K562 (cell line): ENCODE data around the gene ACSL3.
"Not testable (repeated sequence)": the region's sequence is repeated elsewhere in the genome, so short reads cannot be mapped to it uniquely, and the experiment has no call there.

Experiments
- ATF3 ChIP-seq, 2 experiments: fragments of 450-650 bp in 1 of 2; sonication (generic) in 1 of 2; formaldehyde crosslinking in 1 of 2; IDR thresholded peaks in 1 of 2; conservative IDR thresholded peaks in 1 of 2; 2 replicates each; pipeline versions ENCODE4 v1.6.1 to v1.8.1; 2016 to 2023; ENCODE audit warnings: mild to moderate bottlenecking in 2 of 2, moderate library complexity in 2 of 2, inconsistent platforms in 1 of 2, missing genetic modification reagents in 1 of 2
- CHAMP1 ChIP-seq: fragments of 450-650 bp; IDR thresholded peaks from 2 replicates; pipeline ENCODE4 v1.6.1; 2016; ENCODE audit warnings: mild to moderate bottlenecking
- CREBBP ChIP-seq: IDR thresholded peaks from one replicate; pipeline ENCODE4 v1.6.1; 2012; ENCODE audit warnings: low read depth, mild to moderate bottlenecking, control low read depth, inconsistent platforms, low read length
- CTCF ChIP-seq, 3 experiments: IDR thresholded peaks in 2 of 3; conservative IDR thresholded peaks in 1 of 3; 2 replicates each; pipeline ENCODE4 v1.5.1; 2011 to 2012; ENCODE audit warnings: low read length in 3 of 3, mild to moderate bottlenecking in 3 of 3, control low read depth in 2 of 3, improper control_type of control experiment in 1 of 3, inconsistent platforms in 1 of 3, low read depth in 1 of 3, mixed read lengths in 1 of 3, moderate library complexity in 1 of 3; ENCODE audit not compliant: insufficient read depth in 2 of 3
- MAX ChIP-seq: sonication (generic); formaldehyde crosslinking; IDR thresholded peaks from 2 replicates; pipeline ENCODE4 v1.9.0; 2022; ENCODE audit warnings: mild to moderate bottlenecking, missing genetic modification reagents
- PHF8 ChIP-seq: fragments of 200-600 bp; sonication (generic); IDR thresholded peaks from 2 replicates; pipeline ENCODE4 v1.6.1; 2012; ENCODE audit warnings: mixed run types, mild to moderate bottlenecking, inconsistent platforms, low read length, moderate library complexity, borderline replicate concordance
- POLR2A ChIP-seq: fragments of 450-650 bp; conservative IDR thresholded peaks from 2 replicates; pipeline ENCODE4 v1.6.1; 2016
- ZNF274 ChIP-seq: IDR thresholded peaks from 2 replicates; pipeline ENCODE4 v1.6.1; 2011; ENCODE audit warnings: low read depth, mild to moderate bottlenecking, low read length, moderate library complexity, borderline replicate concordance
- ZNF609 ChIP-seq: sonication (generic); formaldehyde crosslinking; IDR thresholded peaks from 2 replicates; pipeline ENCODE4 v1.8.1; 2023; ENCODE audit warnings: missing genetic modification reagents, mild to moderate bottlenecking, borderline replicate concordance

- TF ChIP-seq ATF3 (IDR thresholded peaks at IDR 0.05); ATF3 (CRISPR knock-in tag; conservative IDR thresholded peaks at IDR 0.05); CHAMP1; ZNF274; MAX (CRISPR knock-in tag); CTCF (IDR thresholded peaks at IDR 0.05 in 2 of 3, conservative IDR thresholded peaks at IDR 0.05 in 1 of 3; ENCODE audit: insufficient read depth in 2 of 3, low read depth in 1 of 3, low read length in 3 of 3); PHF8; CREBBP; ZNF609 (CRISPR knock-in tag); POLR2A: not testable (repeated sequence)
These were observed 129.4 kb downstream of the ACSL3 start for GRCh38 chr2:222990206-222990605.
